ES-I3 (cell line): ENCODE measurements around the gene RTL9.

Experiments
- H3K36me3 ChIP-seq: 2 replicates; pipeline ENCODE4 v1.6.1; 2013; ENCODE audit warnings: mild to moderate bottlenecking, low read length, control low read depth, moderate library complexity; ENCODE audit not compliant: insufficient read depth
- H3K4me1 ChIP-seq: 2 replicates; pipeline ENCODE4 v1.6.1; 2013; ENCODE audit warnings: mild to moderate bottlenecking, control low read depth, low read length; ENCODE audit not compliant: insufficient read depth
- H3K9ac ChIP-seq: 2 replicates; pipeline ENCODE4 v1.6.1; 2013; ENCODE audit warnings: low read depth, mild to moderate bottlenecking, low read length, moderate library complexity
- H3K9me3 ChIP-seq: 2 replicates; pipeline ENCODE4 v1.6.1; 2013; ENCODE audit warnings: mild to moderate bottlenecking, low read length, moderate library complexity; ENCODE audit not compliant: control insufficient read depth, insufficient read depth

RTL9 gene

GRCh38 chrX:110406822-110407221 lies 48.2 kb downstream of the RTL9 start:
- Histone ChIP-seq H3K4me1 (peaks cover 55% of the 10 kb centered on the region), H3K9ac (no peak overlapping the region), H3K36me3 (no peaks in the 10 kb centered on the region), H3K9me3 (no peaks in the 10 kb centered on the region)

GRCh38 chrX:110407910-110408545 lies 49.4 kb downstream of the RTL9 start:
- no peak overlapping the region for H3K9ac ChIP-seq
- no peaks in the 10 kb centered on the region for H3K36me3 ChIP-seq
- peaks cover 44% of the 10 kb centered on the region for H3K4me1 ChIP-seq
- H3K9me3 ChIP-seq: no peaks in the 10 kb centered on the region
